Naive B cell (primary cell): ENCODE data around the gene DYNLRB2. TPM values are rescaled to one million over a fixed set of nuclear protein-coding genes. Genes with fewer than 3 reads are reported as not detected.

ENCODE experiments used
- ATAC-seq, 2 donors: fragments of 150-1000 bp; cut with Tn5 transposase; 2 replicates each; pipeline ENCODE4 v1.10.0; 2021; ENCODE audit warnings: low read depth in 2 of 2, mild to moderate bottlenecking in 2 of 2, moderate library complexity in 2 of 2
- DNase-seq: peaks from one replicate; pipeline ENCODE4 v3.0.0; 2022
- H3K27ac Mint-ChIP-seq, 6 donors: one replicate each; pipeline ENCODE4 v1.8.0; 2020 to 2022; ENCODE audit warnings: mild to moderate bottlenecking in 6 of 6, mixed read lengths in 6 of 6, moderate library complexity in 5 of 6, inconsistent platforms in 2 of 6
- H3K27me3 Mint-ChIP-seq, 3 donors: one replicate each; pipeline ENCODE4 v1.8.0; 2021 to 2022; ENCODE audit warnings: mixed read lengths in 3 of 3, mild to moderate bottlenecking in 1 of 3
- H3K36me3 Mint-ChIP-seq, 2 donors: one replicate each; pipeline ENCODE4 v1.8.0; 2020 to 2022; ENCODE audit warnings: mixed read lengths in 2 of 2, inconsistent platforms in 1 of 2, mild to moderate bottlenecking in 1 of 2
- H3K4me1 Mint-ChIP-seq, 3 donors: one replicate each; pipeline ENCODE4 v1.8.0; 2020 to 2022; ENCODE audit warnings: mixed read lengths in 3 of 3, inconsistent platforms in 1 of 3, mild to moderate bottlenecking in 1 of 3, moderate library complexity in 1 of 3
- H3K4me3 Mint-ChIP-seq, 8 donors: one replicate each; pipeline ENCODE4 v1.8.0; 2020 to 2022; ENCODE audit warnings: mild to moderate bottlenecking in 8 of 8, mixed read lengths in 8 of 8, moderate library complexity in 8 of 8, inconsistent platforms in 2 of 8
- H3K9me3 Mint-ChIP-seq, 7 donors: one replicate each; pipeline ENCODE4 v1.8.0; 2020 to 2022; ENCODE audit warnings: mixed read lengths in 7 of 7, mild to moderate bottlenecking in 5 of 7, inconsistent platforms in 2 of 7, moderate library complexity in 1 of 7
- polyA plus RNA-seq, 6 donors: library from polyadenylated mRNA; unstranded; fragments of 300-500 nt; fragmentation: Illumina TruSeq; gene quantifications; one replicate each; pipeline ENCODE4 v1.2.3, GENCODE V29; 2021; ENCODE audit warnings: low read depth in 6 of 6

Gene DYNLRB2
- polyA plus RNA-seq, 6 donors from 2014 or later: not detected

DNA sequence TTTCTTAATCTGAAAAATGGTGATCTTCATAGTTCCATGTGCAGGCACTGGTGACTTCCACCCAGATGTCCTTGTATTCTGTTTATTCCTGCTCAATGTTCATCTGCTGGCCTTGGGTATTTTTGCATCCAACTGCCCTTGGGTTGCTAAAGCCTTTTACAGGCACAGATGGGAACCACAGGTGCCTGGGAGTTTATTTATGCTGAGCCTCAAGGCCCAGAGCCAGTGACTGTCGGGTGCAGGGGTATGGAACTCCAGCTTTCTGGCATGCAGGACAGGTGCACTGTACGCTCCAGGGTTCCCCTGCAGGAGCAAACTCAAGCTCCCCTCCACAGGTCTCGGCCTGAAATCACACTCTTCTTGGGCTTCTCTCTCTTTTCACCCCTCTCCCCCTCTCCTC lies 22.3 kb downstream of the DYNLRB2 start:
- DNase-seq: no peak
- H3K4me3 Mint-ChIP-seq: no peak overlapping the region
- no peak for ATAC-seq
- H3K27me3 Mint-ChIP-seq: peaks cover 24 to 25% (median 24%) of the 10 kb centered on the region in 3 donors
- peaks cover 0 to 5% (median 0%) of the 10 kb centered on the region in 7 donors for H3K9me3 Mint-ChIP-seq
- H3K4me1 Mint-ChIP-seq: peaks cover 4 to 6% (median 6%) of the 10 kb centered on the region in 3 donors
- H3K27ac Mint-ChIP-seq: no peak overlapping the region
- no peaks in the 10 kb centered on the region for H3K36me3 Mint-ChIP-seq

DNA sequence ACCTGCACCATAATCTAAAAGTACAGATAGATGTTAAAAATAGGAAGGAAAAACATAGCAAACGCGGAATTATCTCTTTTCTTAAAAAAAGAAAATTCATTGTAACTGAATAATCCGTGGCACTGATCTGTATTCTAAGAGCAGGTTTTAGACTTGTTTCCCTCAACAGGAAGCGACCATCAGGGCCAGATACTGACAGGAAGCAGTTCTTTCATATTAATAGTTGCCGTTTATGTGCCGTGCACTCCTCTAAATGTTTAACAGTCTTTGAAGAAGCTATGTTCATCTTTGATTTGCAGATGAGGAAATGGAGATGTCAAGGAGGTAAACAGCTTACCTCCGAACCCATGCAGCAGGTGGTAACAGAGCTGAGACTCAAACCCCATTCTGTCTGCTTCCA lies 23.6 kb downstream of the DYNLRB2 start:
- Mint-ChIP-seq H3K4me1 (peaks cover 4 to 6% (median 6%) of the 10 kb centered on the region in 3 donors), H3K9me3 (peaks cover 0 to 5% (median 0%) of the 10 kb centered on the region in 7 donors), H3K36me3 (no peaks in the 10 kb centered on the region), H3K4me3 (no peak overlapping the region), H3K27me3 (peaks cover 20 to 29% (median 24%) of the 10 kb centered on the region in 3 donors), H3K27ac (no peak overlapping the region)
- no peak for ATAC-seq
- DNase-seq: no peak

DNA sequence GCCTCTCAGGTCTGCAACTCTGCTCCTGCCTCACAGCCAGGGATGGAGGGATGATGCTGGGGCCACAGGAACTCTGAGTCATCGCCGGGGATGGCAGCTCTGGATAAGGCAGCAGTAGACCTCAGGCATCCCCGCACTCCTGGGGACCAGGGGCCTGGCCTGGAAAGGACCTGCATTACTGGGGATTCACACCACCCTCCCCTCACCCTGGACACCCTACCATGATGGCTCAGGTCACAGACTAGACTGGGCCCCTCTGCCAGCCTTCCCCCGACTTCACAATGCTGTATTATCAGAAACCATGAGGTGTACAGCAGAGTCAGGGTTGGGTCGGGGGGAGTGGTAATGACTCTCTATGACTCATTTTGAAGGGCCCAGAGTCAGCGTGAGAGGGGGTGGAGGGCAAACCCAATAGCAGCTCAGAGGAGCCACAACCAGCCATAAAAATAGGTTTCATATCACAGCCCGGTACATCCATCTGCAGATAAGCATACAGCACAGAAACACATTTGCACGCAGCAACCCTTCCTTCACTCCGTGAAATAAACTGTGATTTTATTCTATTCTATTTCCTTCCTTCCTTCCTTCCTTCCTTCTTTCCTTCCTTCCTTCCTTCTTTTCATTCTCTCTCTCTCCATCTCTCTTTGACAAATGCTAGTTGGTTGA lies 28.8 kb downstream of the DYNLRB2 start:
- no peak overlapping the region for H3K27ac Mint-ChIP-seq
- H3K4me3 Mint-ChIP-seq: no peak overlapping the region
- DNase-seq: no peak
- peaks cover 0 to 6% of the 10 kb centered on the region in 2 donors for H3K36me3 Mint-ChIP-seq
- peaks cover 0 to 7% (median 4%) of the 10 kb centered on the region in 7 donors for H3K9me3 Mint-ChIP-seq
- peaks cover 4 to 6% (median 6%) of the 10 kb centered on the region in 3 donors for H3K4me1 Mint-ChIP-seq
- H3K27me3 Mint-ChIP-seq: peaks cover 35 to 47% (median 36%) of the 10 kb centered on the region in 3 donors
- ATAC-seq: no peak

GRCh38 chr16:80570106-80570478 lies 29.3 kb downstream of the DYNLRB2 start:
- Mint-ChIP-seq H3K4me1 (peaks cover 0 to 2% (median under 1%) of the 10 kb centered on the region in 3 donors), H3K36me3 (peaks cover 0 to 6% of the 10 kb centered on the region in 2 donors), H3K4me3 (no peak overlapping the region), H3K9me3 (peaks cover 0 to 7% (median 4%) of the 10 kb centered on the region in 7 donors), H3K27me3 (peaks cover 32 to 43% (median 36%) of the 10 kb centered on the region in 3 donors), H3K27ac (no peak overlapping the region)
- ATAC-seq (no peak), DNase-seq (no peak)

- H3K36me3 Mint-ChIP-seq: peaks cover 0 to 6% of the 10 kb centered on the region in 2 donors
- peaks cover 0 to 7% (median 3%) of the 10 kb centered on the region in 7 donors for H3K9me3 Mint-ChIP-seq
- DNase-seq (no peak), ATAC-seq (no peak)
- no peak overlapping the region for H3K4me3 Mint-ChIP-seq
- H3K27ac Mint-ChIP-seq: no peak overlapping the region
- H3K27me3 Mint-ChIP-seq: peaks cover 20 to 28% (median 28%) of the 10 kb centered on the region in 3 donors
- no peaks in the 10 kb centered on the region for H3K4me1 Mint-ChIP-seq
These were observed 32.9 kb downstream of the DYNLRB2 start for GRCh38 chr16:80573700-80574120.

DNA sequence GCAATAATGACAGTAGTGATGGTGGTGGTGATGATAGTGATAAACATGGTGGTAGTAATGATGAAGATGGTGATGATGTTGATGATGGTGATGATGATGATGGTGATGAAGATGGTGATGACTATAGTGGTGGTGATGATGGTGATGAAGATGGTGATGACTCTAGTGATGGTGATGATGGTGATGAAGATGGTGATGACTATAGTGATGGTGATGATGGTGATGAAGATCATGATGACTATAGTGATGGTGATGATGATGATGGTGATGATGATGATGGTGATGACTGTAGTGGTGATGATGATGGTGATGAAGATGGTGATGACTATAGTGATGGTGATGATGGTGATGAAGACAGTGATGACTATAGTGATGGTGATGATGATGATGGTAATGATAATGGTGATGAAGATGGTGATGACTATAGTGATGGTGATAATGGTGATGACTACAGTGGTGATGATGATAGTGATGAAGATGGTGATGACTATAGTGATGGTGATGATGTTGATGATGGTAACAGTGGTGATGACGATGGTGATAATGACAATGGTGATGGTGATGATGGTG lies 35.6 kb downstream of the DYNLRB2 start:
- ATAC-seq (no peak), DNase-seq (no peak)
- peaks cover 14 to 23% (median 15%) of the 10 kb centered on the region in 3 donors for H3K27me3 Mint-ChIP-seq
- H3K27ac Mint-ChIP-seq: no peak overlapping the region
- peaks cover 0 to 4% (median 2%) of the 10 kb centered on the region in 7 donors for H3K9me3 Mint-ChIP-seq
- H3K4me3 Mint-ChIP-seq: no peak overlapping the region
- H3K4me1 Mint-ChIP-seq: peaks cover 0 to 7% (median 0%) of the 10 kb centered on the region in 3 donors
- peaks cover 0 to under 1% of the 10 kb centered on the region in 2 donors for H3K36me3 Mint-ChIP-seq

DNA sequence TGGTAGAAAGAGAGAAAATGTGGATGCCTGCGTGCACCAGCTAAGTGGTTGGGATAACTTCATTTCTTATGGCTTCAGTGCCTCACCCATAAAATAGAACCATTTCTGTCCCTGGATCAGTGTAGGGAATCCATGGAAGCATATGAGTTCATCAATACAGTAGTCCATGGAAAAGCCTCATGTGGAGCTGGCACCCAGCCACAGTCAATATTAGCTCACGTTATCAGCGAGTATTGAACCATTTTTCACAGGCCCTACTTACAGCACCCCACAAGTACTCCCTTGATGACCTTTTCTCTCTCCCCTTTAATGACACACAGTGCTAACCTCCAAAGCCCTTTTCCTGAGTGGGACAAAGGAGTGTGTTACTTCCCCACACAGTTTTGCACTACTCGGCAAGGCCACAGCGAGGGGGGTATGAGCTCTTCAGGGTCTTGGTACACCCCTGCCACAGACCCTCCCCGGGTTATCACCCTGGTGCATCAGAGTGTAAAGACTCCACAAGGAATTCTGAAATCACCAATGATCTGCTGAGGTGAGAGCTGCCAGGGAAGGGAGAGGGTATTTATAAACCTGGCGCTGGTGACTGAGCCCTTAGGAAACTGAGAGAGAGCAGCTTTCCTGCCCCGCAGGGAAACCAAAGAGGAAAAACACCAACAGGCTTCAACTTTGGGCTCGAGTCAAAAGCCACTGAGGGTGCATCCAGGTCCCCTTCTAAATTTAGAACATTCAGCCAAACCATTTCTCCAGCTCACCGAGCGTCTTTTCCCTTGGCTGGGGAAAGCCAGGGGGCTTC lies 36.9 kb downstream of the DYNLRB2 start:
- peaks cover 4 to 13% (median 5%) of the 10 kb centered on the region in 3 donors for H3K27me3 Mint-ChIP-seq
- no peak overlapping the region for H3K4me3 Mint-ChIP-seq
- peaks cover 0 to 4% (median 0%) of the 10 kb centered on the region in 7 donors for H3K9me3 Mint-ChIP-seq
- DNase-seq (no peak), ATAC-seq (no peak)
- peaks cover 0 to 7% (median 0%) of the 10 kb centered on the region in 3 donors for H3K4me1 Mint-ChIP-seq
- no peaks in the 10 kb centered on the region for H3K36me3 Mint-ChIP-seq
- no peak overlapping the region for H3K27ac Mint-ChIP-seq

GRCh38 chr16:80580109-80580832 lies 39.5 kb downstream of the DYNLRB2 start:
- Mint-ChIP-seq H3K4me1 (peaks cover 0 to 7% (median 0%) of the 10 kb centered on the region in 3 donors), H3K36me3 (no peaks in the 10 kb centered on the region), H3K9me3 (peaks cover 0 to 4% (median 2%) of the 10 kb centered on the region in 7 donors), H3K27ac (peak overlapping the region in 1 of 6 donors; percentile 59), H3K4me3 (no peak overlapping the region), H3K27me3 (peaks cover 4 to 28% (median 5%) of the 10 kb centered on the region in 3 donors)
- DNase-seq (no peak), ATAC-seq (peak in 1 of 2 donors; percentile 42)

DNA sequence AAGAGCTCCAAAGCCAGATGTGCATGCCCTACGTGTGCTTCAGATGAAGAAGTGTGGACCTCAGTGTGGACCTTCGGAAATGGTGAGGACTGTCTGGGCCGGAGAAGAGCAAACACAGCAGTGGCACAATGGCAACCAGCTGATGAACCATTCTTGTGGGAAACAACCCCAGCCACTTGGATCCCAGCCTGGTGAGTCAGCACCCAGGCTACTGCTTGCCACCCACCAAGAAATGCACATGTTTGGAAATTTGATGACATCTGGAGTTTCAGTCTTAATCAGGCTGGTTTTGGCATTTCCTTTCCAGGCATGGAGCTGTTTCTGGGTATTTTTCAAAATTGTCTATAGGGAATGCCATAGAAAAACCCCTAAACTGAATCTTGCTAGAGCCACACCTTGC lies 42.7 kb downstream of the DYNLRB2 start:
- peaks cover 0 to 7% (median 0%) of the 10 kb centered on the region in 3 donors for H3K4me1 Mint-ChIP-seq
- no peaks in the 10 kb centered on the region for H3K36me3 Mint-ChIP-seq
- no peak overlapping the region for H3K4me3 Mint-ChIP-seq
- no peak overlapping the region for H3K27ac Mint-ChIP-seq
- ATAC-seq (no peak), DNase-seq (no peak)
- H3K9me3 Mint-ChIP-seq: peaks cover 0 to 6% (median 2%) of the 10 kb centered on the region in 7 donors
- peaks cover 4 to 28% (median 5%) of the 10 kb centered on the region in 3 donors for H3K27me3 Mint-ChIP-seq

DNA sequence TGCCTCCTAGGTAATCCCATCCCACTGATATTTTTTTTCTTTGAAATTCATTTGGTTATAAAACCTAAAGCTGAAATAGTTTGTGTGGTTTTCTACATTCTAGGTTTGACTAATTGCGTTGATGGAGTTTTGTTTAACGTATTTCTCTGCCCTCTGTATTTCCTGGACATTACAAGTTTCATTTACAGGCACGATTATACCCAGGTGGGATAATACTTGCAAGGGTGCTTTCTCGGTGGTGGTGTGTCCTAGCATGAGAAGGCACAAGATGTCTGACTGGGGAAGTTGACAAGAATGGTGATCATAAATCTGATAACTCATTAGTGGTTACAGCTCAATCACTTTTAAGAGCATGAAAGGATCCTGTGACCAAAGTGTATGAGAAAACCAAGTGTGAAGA lies 45.0 kb downstream of the DYNLRB2 start:
- Mint-ChIP-seq H3K27ac (no peak overlapping the region), H3K9me3 (peaks cover 0 to 6% (median 0%) of the 10 kb centered on the region in 7 donors), H3K27me3 (peaks cover 4 to 26% (median 5%) of the 10 kb centered on the region in 3 donors), H3K36me3 (no peaks in the 10 kb centered on the region), H3K4me1 (peaks cover 0 to 3% (median under 1%) of the 10 kb centered on the region in 3 donors), H3K4me3 (no peak overlapping the region)
- ATAC-seq (no peak), DNase-seq (no peak)

- Mint-ChIP-seq H3K4me1 (peaks cover 0 to 7% (median 7%) of the 10 kb centered on the region in 3 donors), H3K9me3 (peaks cover 0 to 6% (median 0%) of the 10 kb centered on the region in 7 donors), H3K27ac (no peak overlapping the region)
These were observed 45.7 kb downstream of the DYNLRB2 start for GRCh38 chr16:80586476-80586875.

DNA sequence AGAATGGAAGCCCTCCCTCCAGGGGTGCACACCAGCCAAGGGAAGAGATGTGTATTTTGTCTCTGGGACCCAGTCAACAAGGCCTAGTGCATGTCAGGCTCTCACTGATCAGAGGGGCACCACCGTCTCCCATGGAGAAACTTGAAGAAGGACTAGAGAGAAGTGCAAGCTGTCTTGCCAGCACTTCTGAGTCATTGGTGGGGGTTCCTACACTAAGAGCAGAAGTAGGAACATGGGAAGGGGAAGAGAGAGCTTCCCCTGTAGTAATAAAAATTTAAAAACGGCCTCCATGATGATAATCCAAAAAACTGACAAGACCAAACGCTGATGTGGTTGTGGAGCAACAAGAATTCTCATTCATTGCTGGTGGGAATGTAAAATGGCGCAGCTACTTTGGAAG lies 46.3 kb downstream of the DYNLRB2 start:
- Mint-ChIP-seq H3K4me1 (peaks cover 0 to 13% (median 10%) of the 10 kb centered on the region in 3 donors), H3K27ac (no peak overlapping the region), H3K9me3 (peaks cover 0 to 6% (median 0%) of the 10 kb centered on the region in 7 donors), H3K36me3 (no peaks in the 10 kb centered on the region), H3K4me3 (no peak overlapping the region), H3K27me3 (peaks cover 0 to 18% (median 4%) of the 10 kb centered on the region in 3 donors)
- DNase-seq (no peak), ATAC-seq (no peak)

More at GRCh38 chr16:80586476-80586875, 45.7 kb downstream of the DYNLRB2 start:
- no peaks in the 10 kb centered on the region for H3K36me3 Mint-ChIP-seq
- DNase-seq (no peak), ATAC-seq (no peak)
- H3K27me3 Mint-ChIP-seq: peaks cover under 1 to 19% (median 4%) of the 10 kb centered on the region in 3 donors
- H3K4me3 Mint-ChIP-seq: no peak overlapping the region
